Subcutaneous adipose tissue (tissue), 4 donors: ENCODE results near the gene MAMDC2. TPM values are rescaled to one million over a fixed set of nuclear protein-coding genes. Genes with fewer than 3 reads are reported as not detected.

Source experiments
- CTCF ChIP-seq: fragments of 450-650 bp; IDR thresholded peaks from one replicate; pipeline ENCODE4 v1.5.1; 2016; ENCODE audit warnings: low read depth, mild to moderate bottlenecking, control low read depth, antibody characterized with exemption, moderate library complexity
- total RNA-seq, 4 donors: library from RNA; depleted of rRNA; stranded (reverse); fragments of >200 nt; gene quantifications; one replicate each; pipeline ENCODE4 v1.1.0, GENCODE V29; 2016

Gene MAMDC2
- total RNA-seq, 4 donors from 2014 or later = 18.3 to 46.0 (median 21.8) TPM

GRCh38 chr9:70165006-70165602, 121.5 kb downstream of the MAMDC2 start:
- no peak for TF ChIP-seq CTCF

- no peak for TF ChIP-seq CTCF
Measured at GRCh38 chr9:70168521-70168920, 124.9 kb downstream of the MAMDC2 start.

GRCh38 chr9:70169222-70169621, 125.6 kb downstream of the MAMDC2 start:
- no peak for TF ChIP-seq CTCF

- no peak for TF ChIP-seq CTCF
Measured at GRCh38 chr9:70170151-70170790, 126.6 kb downstream of the MAMDC2 start.

- no peak for TF ChIP-seq CTCF
Measured at GRCh38 chr9:70172532-70172931, 128.9 kb downstream of the MAMDC2 start.

- TF ChIP-seq CTCF = no peak
Measured at GRCh38 chr9:70177121-70177520, 133.5 kb downstream of the MAMDC2 start.

- TF ChIP-seq CTCF = no peak
Measured at GRCh38 chr9:70192707-70193106, 149.1 kb downstream of the MAMDC2 start.
